ENCODE data around the gene DEFB123.

The DEFB123 gene

DNA sequence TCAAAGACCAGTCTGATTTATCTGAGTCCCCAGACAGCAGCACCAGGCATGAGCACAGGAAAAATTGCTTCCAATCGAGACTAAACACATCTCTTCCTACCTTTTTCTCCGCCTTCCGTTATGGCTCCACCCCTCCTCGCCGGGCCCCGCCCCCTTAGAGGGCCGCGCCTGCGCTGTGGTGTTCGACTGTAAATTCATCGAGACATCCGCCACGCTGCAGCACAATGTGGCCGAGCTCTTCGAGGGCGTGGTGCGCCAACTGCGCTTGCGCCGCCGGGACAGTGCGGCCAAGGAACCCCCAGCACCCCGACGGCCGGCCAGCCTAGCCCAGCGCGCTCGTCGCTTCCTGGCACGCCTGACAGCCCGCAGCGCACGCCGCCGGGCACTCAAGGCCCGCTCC, 43.6 kb downstream of the DEFB123 start:
- no peaks in the 10 kb centered on the region for H3K4me1 ChIP-seq (ENCODE audit: insufficient read depth, low read length, poor library complexity, severe bottlenecking)
- no peaks in the 10 kb centered on the region for H4K20me1 ChIP-seq (ENCODE audit: insufficient read depth, low read length, poor library complexity, severe bottlenecking)
- no peaks in the 10 kb centered on the region for H3F3A ChIP-seq (ENCODE audit: low read depth)
- H2AFZ ChIP-seq (ENCODE audit: low read length): no peak overlapping the region
- no peak overlapping the region for H3K4me3 ChIP-seq (ENCODE audit: low read length, poor library complexity, severe bottlenecking)
- no peak overlapping the region for H3K4me2 ChIP-seq (ENCODE audit: low read depth, low read length, poor library complexity, severe bottlenecking)
- H3K36me3 ChIP-seq (ENCODE audit: insufficient read depth, low read length): no peaks in the 10 kb centered on the region
- no peaks in the 10 kb centered on the region for H3K27me3 ChIP-seq (ENCODE audit: insufficient read depth, low read length, poor library complexity, severe bottlenecking)
- TF ChIP-seq, protein P1, sequence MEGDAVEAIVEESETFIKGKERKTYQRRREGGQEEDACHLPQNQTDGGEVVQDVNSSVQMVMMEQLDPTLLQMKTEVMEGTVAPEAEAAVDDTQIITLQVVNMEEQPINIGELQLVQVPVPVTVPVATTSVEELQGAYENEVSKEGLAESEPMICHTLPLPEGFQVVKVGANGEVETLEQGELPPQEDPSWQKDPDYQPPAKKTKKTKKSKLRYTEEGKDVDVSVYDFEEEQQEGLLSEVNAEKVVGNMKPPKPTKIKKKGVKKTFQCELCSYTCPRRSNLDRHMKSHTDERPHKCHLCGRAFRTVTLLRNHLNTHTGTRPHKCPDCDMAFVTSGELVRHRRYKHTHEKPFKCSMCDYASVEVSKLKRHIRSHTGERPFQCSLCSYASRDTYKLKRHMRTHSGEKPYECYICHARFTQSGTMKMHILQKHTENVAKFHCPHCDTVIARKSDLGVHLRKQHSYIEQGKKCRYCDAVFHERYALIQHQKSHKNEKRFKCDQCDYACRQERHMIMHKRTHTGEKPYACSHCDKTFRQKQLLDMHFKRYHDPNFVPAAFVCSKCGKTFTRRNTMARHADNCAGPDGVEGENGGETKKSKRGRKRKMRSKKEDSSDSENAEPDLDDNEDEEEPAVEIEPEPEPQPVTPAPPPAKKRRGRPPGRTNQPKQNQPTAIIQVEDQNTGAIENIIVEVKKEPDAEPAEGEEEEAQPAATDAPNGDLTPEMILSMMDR (conservative IDR thresholded peaks at IDR 0.05; ENCODE audit: low read length): no peak
- TF ChIP-seq EZH2phosphoT487 (IDR thresholded peaks at IDR 0.05; ENCODE audit: borderline replicate concordance): no peak
- H3K9me3 ChIP-seq (ENCODE audit: insufficient read depth, low read depth, low read length): no peaks in the 10 kb centered on the region
- no peak overlapping the region for H3K9ac ChIP-seq (ENCODE audit: low read depth, low read length, poor library complexity, severe bottlenecking)
- H3K79me2 ChIP-seq (ENCODE audit: insufficient read depth, low read length): no peaks in the 10 kb centered on the region
- no peaks in the 10 kb centered on the region for H3K9me2 ChIP-seq (replicated peaks; ENCODE audit: low read depth, low read length)

GRCh38 chr20:31485450-31486339, 45.3 kb downstream of the DEFB123 start:
- H3K4me3 ChIP-seq (ENCODE audit: low read length, poor library complexity, severe bottlenecking): no peak overlapping the region

GRCh38 chr20:31488115-31488514, 47.7 kb downstream of the DEFB123 start:
- no peak overlapping the region for H3K4me3 ChIP-seq (ENCODE audit: low read length, poor library complexity, severe bottlenecking)
- no peak for TF ChIP-seq EZH2phosphoT487 (IDR thresholded peaks at IDR 0.05; ENCODE audit: borderline replicate concordance)
- TF ChIP-seq, protein P1 (conservative IDR thresholded peaks at IDR 0.05; ENCODE audit: low read length): no peak

More at GRCh38 chr20:31485450-31486339, 45.3 kb downstream of the DEFB123 start:
- Histone ChIP-seq H3K4me1 (ENCODE audit: insufficient read depth, low read length, poor library complexity, severe bottlenecking) (no peaks in the 10 kb centered on the region), H3F3A (ENCODE audit: low read depth) (no peaks in the 10 kb centered on the region), H4K20me1 (ENCODE audit: insufficient read depth, low read length, poor library complexity, severe bottlenecking) (no peaks in the 10 kb centered on the region), H2AFZ (ENCODE audit: low read length) (no peak overlapping the region), H3K9me3 (ENCODE audit: insufficient read depth, low read depth, low read length) (no peaks in the 10 kb centered on the region), H3K79me2 (ENCODE audit: insufficient read depth, low read length) (no peaks in the 10 kb centered on the region), H3K9me2 (replicated peaks; ENCODE audit: low read depth, low read length) (no peaks in the 10 kb centered on the region), H3K36me3 (ENCODE audit: insufficient read depth, low read length) (no peaks in the 10 kb centered on the region), H3K9ac (ENCODE audit: low read depth, low read length, poor library complexity, severe bottlenecking) (no peak overlapping the region), H3K4me2 (ENCODE audit: low read depth, low read length, poor library complexity, severe bottlenecking) (no peak overlapping the region), H3K27me3 (ENCODE audit: insufficient read depth, low read length, poor library complexity, severe bottlenecking) (no peaks in the 10 kb centered on the region)
- TF ChIP-seq EZH2phosphoT487 (IDR thresholded peaks at IDR 0.05; ENCODE audit: borderline replicate concordance): no peak
- TF ChIP-seq, protein P1 (conservative IDR thresholded peaks at IDR 0.05; ENCODE audit: low read length): no peak

More at GRCh38 chr20:31488115-31488514, 47.7 kb downstream of the DEFB123 start:
- Histone ChIP-seq H3K4me1 (ENCODE audit: insufficient read depth, low read length, poor library complexity, severe bottlenecking) (no peaks in the 10 kb centered on the region), H3K4me2 (ENCODE audit: low read depth, low read length, poor library complexity, severe bottlenecking) (no peak overlapping the region), H3F3A (ENCODE audit: low read depth) (no peaks in the 10 kb centered on the region), H3K9me3 (ENCODE audit: insufficient read depth, low read depth, low read length) (no peaks in the 10 kb centered on the region), H4K20me1 (ENCODE audit: insufficient read depth, low read length, poor library complexity, severe bottlenecking) (no peaks in the 10 kb centered on the region), H3K9me2 (replicated peaks; ENCODE audit: low read depth, low read length) (no peaks in the 10 kb centered on the region), H3K27me3 (ENCODE audit: insufficient read depth, low read length, poor library complexity, severe bottlenecking) (no peaks in the 10 kb centered on the region), H3K79me2 (ENCODE audit: insufficient read depth, low read length) (no peaks in the 10 kb centered on the region), H3K36me3 (ENCODE audit: insufficient read depth, low read length) (no peaks in the 10 kb centered on the region), H3K9ac (ENCODE audit: low read depth, low read length, poor library complexity, severe bottlenecking) (no peak overlapping the region), H2AFZ (ENCODE audit: low read length) (peak overlapping the region; percentile 19; the same call in 1 of the 2 replicates)
